LNCAP (cell line): ENCODE measurements around the gene NPR2.

Experiments
- CTCF ChIP-seq: fragments of 450-650 bp; IDR thresholded peaks from 2 replicates; pipeline ENCODE4 v1.5.1; 2017; ENCODE audit warnings: mild to moderate bottlenecking

Gene NPR2

DNA sequence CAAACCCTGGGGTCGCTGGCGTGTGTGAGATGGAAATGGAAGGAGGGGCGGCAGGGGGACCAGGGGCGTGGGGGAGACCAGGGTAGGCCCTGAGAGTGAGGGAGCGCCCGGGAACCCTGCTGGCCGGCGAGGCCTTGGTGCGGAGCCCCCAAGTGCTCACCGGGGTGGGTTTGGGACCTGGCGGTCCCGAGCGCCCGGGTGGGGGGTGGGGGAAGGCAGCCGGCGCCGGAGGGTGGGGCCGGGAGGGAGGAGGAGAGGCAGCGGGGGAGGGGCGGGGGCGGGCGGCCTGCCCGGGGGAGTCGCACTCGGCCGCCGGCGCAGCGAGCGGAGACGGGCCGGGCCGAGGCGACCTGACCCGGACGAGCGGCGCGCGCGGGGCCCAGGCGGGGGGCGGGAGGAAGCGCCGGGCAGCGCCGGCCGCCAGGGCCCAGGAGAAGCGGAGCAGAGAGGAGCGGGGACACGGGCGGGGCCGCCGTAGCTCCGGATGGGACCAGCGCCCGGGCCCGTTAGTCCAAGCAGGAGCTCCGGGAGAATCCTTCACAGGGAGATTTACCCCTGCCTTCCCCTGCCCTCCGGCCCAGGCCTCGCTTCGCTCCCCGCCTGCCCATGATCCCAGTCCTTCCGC lies at the start of gene NPR2:
TSS of gene NPR2 (plus strand) at position 295 of the 625 bp plus-strand sequence. CDS start 818 bp downstream, outside the sequence.
- TF ChIP-seq CTCF: no peak

DNA sequence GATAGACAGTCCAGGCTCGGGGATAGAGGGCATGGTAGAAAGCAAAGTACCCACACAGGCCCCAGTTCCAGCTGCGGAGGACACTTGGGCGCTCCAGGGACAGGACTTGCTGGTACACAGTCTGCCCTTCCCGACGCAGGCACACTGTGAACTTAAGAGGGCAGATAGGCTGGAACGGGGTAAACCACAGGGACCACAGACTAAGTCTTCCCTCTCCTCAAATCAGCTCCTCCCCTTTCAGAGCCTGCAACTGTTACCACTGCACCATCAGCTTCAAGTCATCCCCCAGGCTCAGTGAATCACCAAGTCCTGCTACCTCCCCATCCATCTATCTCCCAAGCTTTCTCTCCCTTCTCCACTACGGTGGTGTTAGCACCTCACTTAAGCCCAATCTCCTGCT lies 49.7 kb upstream of the NPR2 start:
- no peak for TF ChIP-seq CTCF

GRCh38 chr9:35743452-35743851 lies 47.9 kb upstream of the NPR2 start:
- no peak for TF ChIP-seq CTCF

DNA sequence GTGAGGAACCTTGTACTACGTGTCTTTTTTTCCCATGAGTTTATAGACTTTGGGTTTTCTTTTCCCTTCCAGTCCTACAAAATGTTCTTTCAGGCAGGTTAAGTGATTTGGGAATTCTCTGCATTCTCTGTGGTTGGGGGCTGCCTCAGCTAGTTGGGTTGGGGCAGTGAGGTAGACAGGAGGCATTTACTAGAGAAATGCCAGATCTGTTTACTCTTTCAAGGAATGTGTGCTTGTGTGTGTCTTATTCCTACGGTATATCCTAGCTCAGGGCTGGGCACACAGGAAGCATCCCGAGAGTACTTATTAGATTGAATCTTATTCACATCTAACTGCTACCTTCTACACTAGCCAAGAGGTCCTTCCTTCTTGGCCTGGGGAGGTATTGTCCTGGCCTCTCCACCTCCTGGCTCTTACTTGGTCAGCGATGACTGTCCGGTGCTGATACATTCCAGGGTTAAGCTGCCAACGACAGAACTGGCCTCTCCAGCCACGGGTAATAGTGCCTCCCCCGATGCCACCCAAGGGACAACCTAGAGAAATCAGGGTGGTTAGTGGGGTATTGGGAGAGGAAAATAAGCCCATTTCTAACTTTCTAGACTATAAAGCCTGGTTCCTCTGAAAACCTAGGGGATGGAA lies 47.4 kb upstream of the NPR2 start:
- no peak for TF ChIP-seq CTCF

DNA sequence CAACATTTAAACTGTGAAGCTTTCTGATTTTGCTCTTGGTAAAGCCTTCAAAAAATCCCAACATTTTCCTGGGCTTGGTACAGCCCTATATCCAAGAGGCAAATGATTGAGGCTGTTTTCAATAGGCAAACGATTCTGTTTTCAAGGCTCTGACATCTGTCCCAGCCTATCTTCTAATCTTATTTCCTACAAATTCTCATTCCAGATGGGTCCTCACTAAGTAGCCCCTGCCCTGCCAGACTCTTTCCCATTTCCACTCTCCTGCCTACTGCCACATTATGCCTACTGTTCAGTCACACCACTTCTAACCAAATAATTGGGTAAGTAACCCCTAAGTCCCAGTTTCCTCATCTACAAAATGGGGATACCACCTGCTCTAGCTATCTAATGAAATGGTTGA lies 45.8 kb upstream of the NPR2 start:
- TF ChIP-seq CTCF: no peak

DNA sequence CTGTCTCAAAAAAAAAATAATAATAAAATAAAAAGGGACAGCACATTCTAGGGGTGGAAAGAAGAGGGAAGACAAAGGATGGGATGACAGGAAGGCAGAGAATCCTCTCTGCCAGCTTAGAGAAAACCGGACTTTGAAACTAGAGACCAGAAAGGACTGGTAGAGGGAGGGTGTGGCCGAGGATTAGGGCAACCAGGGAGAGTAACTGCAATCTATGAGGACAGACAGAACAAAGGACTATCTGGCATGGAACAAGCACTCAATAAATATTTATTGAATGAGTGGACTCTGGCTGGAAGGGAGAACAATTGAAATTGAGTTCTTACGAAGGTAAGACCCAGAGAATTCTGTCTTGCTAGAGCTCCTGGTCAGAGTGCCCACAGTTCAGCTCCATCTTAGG lies 44.8 kb upstream of the NPR2 start:
- TF ChIP-seq CTCF: no peak

- no peak for TF ChIP-seq CTCF
These were observed 43.0 kb upstream of the NPR2 start for GRCh38 chr9:35748242-35748857.
